Measurements from ENCODE around the gene GRID1.

Gene GRID1

GRCh38 chr10:86362586-86363183 lies 3.9 kb downstream of the GRID1 start:
- POLR2A ChIA-PET: no interaction called here
- Histone ChIP-seq H3K4me3 (ENCODE audit: low read depth, low read length) (no peak overlapping the region), H3K9me3 (ENCODE audit: control insufficient read depth, insufficient read depth, low read depth, low read length) (no peaks in the 10 kb centered on the region), H3K36me3 (ENCODE audit: control insufficient read depth in 2 of 2, insufficient read depth in 1 of 2, low read length in 2 of 2) (peaks cover 0 to 10% of the 10 kb centered on the region in 2 experiments; a peak in 2 of 3 replicates), H3K4me1 (ENCODE audit: control insufficient read depth, insufficient read depth, low read length) (peaks cover 8% of the 10 kb centered on the region), H3K27ac (ENCODE audit: extremely low read depth, low read depth, low read length) (no peak overlapping the region)
- CTCF ChIA-PET: interaction anchor here (1.2 to 5.2 kb wide), 2 partner anchors 9 to 13 kb away, joined by 3 to 34 read pairs; no protein-coding TSS in a partner anchor
- TF ChIP-seq ZNF23 (tag by site-specific recombination; IDR thresholded peaks at IDR 0.05; ENCODE audit: borderline replicate concordance) (no peak), EGR2 (tag by site-specific recombination; IDR thresholded peaks at IDR 0.05; ENCODE audit: low read depth) (0 out of 2 replicates have a peak, but pooled peaks have one; percentile 7), TCF7L2 (IDR thresholded peaks at IDR 0.05; ENCODE audit: borderline replicate concordance, low read depth, low read length) (no peak)

DNA sequence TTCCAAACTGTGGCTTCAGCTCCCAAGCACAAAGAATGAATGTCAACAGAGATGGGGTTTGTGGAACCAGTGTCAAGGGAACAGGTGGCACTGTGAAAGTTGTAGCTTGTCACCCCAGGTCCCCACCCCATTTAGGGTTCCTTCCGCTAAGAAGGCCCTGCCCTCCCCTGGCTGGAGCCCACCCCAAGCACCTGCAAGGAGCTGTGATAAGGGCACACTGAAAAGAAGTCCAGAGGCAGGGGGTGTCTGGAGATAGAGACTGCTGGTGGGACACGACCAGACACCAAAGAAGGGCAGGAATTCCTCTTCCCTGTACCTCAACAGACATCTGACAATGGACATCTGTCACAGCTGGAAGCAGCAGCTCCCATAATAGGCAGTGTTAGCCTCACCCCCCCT lies 4.5 kb downstream of the GRID1 start:
- H3K4me3 ChIP-seq (ENCODE audit: low read depth, low read length): no peak overlapping the region
- CTCF ChIA-PET: interaction anchor here (1.2 to 5.2 kb wide), 3 partner anchors 9 to 14 kb away, joined by 3 to 34 read pairs (median 10); no protein-coding TSS in a partner anchor

GRCh38 chr10:86361156-86362128 lies 5.2 kb downstream of the GRID1 start:
- ChIA-PET CTCF (interaction anchor here (0.8 to 5.2 kb wide), 4 partner anchors 10 to 222 kb away, joined by 3 to 34 read pairs (median 7); no protein-coding TSS in a partner anchor), POLR2A (no interaction called here)
- Histone ChIP-seq H3K4me1 (ENCODE audit: control insufficient read depth, insufficient read depth, low read length) (peaks cover 8% of the 10 kb centered on the region), H3K4me3 (ENCODE audit: low read depth, low read length) (no peak overlapping the region), H3K9me3 (ENCODE audit: control insufficient read depth, insufficient read depth, low read depth, low read length) (no peaks in the 10 kb centered on the region), H3K27ac (ENCODE audit: extremely low read depth, low read depth, low read length) (no peak overlapping the region), H3K36me3 (ENCODE audit: control insufficient read depth in 2 of 2, insufficient read depth in 1 of 2, low read length in 2 of 2) (peaks cover 0 to 16% of the 10 kb centered on the region in 2 experiments; a peak in 2 of 3 replicates)
- peak; percentile 55; the same call in 1 of the 2 replicates for TF ChIP-seq ZIC2 (tag by site-specific recombination; IDR thresholded peaks at IDR 0.05)
- TF ChIP-seq ZNF555 (tag by site-specific recombination; conservative IDR thresholded peaks at IDR 0.05): no peak
- peak; percentile 69 for TF ChIP-seq PRDM1 (tag by site-specific recombination; IDR thresholded peaks at IDR 0.05)
- no peak for TF ChIP-seq MYNN (tag by site-specific recombination; IDR thresholded peaks at IDR 0.05; ENCODE audit: borderline replicate concordance)

More for the DNA sequence above, 4.5 kb downstream of the GRID1 start:
- Histone ChIP-seq H3K27ac (ENCODE audit: extremely low read depth, low read depth, low read length) (no peak overlapping the region), H3K4me1 (ENCODE audit: control insufficient read depth, insufficient read depth, low read length) (peaks cover 8% of the 10 kb centered on the region), H3K36me3 (ENCODE audit: control insufficient read depth in 2 of 2, insufficient read depth in 1 of 2, low read length in 2 of 2) (peaks cover 0 to 16% of the 10 kb centered on the region in 2 experiments; a peak in 2 of 3 replicates), H3K9me3 (ENCODE audit: control insufficient read depth, insufficient read depth, low read depth, low read length) (no peaks in the 10 kb centered on the region)
- no peak for TF ChIP-seq ZNF324 (tag by site-specific recombination; IDR thresholded peaks at IDR 0.05)
- POLR2A ChIA-PET: no interaction called here

GRCh38 chr10:86360657-86361056 lies 5.9 kb downstream of the GRID1 start:
- no peak overlapping the region for H3K27ac ChIP-seq (ENCODE audit: extremely low read depth, low read depth, low read length)
- no peaks in the 10 kb centered on the region for H3K9me3 ChIP-seq (ENCODE audit: control insufficient read depth, insufficient read depth, low read depth, low read length)
- ChIA-PET POLR2A (no interaction called here), CTCF (interaction anchor here (0.6 to 5.2 kb wide), 4 partner anchors 11 to 442 kb away, joined by 3 to 34 read pairs (median 7); no protein-coding TSS in a partner anchor)
- peaks cover 0 to 16% of the 10 kb centered on the region in 2 experiments; a peak in 2 of 3 replicates for H3K36me3 ChIP-seq (ENCODE audit: control insufficient read depth in 2 of 2, insufficient read depth in 1 of 2, low read length in 2 of 2)
- no peak overlapping the region for H3K4me3 ChIP-seq (ENCODE audit: low read depth, low read length)
- TF ChIP-seq ZNF350 (tag by site-specific recombination; IDR thresholded peaks at IDR 0.05): no peak
- TF ChIP-seq ZNF514 (tag by site-specific recombination; IDR thresholded peaks at IDR 0.05): no peak
- TF ChIP-seq, protein P1, sequence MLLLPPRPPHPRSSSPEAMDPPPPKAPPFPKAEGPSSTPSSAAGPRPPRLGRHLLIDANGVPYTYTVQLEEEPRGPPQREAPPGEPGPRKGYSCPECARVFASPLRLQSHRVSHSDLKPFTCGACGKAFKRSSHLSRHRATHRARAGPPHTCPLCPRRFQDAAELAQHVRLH (tag by site-specific recombination; IDR thresholded peaks at IDR 0.05): no peak
- TF ChIP-seq ZSCAN16 (tag by site-specific recombination; IDR thresholded peaks at IDR 0.05): peak; percentile 63; the same call in 1 of the 2 replicates
- TF ChIP-seq ZEB2 (tag by site-specific recombination; IDR thresholded peaks at IDR 0.05): no peak
- no peak for TF ChIP-seq TRIM28 (IDR thresholded peaks at IDR 0.05; ENCODE audit: borderline replicate concordance, low read length)
- peaks cover 8% of the 10 kb centered on the region for H3K4me1 ChIP-seq (ENCODE audit: control insufficient read depth, insufficient read depth, low read length)
